Suppressor macrophage treated with lipopolysaccharide for 1 hour (primary cell): Measurements from ENCODE around the gene NOXO1.
"Not testable (repeated sequence)": the region's sequence is repeated elsewhere in the genome, so short reads cannot be mapped to it uniquely, and the experiment has no call there.

ENCODE experiments used
- DNase-seq, 3 donors: peaks; one replicate each; pipeline ENCODE4 v3.0.0-alpha.2; 2020 to 2022

NOXO1 gene

DNA sequence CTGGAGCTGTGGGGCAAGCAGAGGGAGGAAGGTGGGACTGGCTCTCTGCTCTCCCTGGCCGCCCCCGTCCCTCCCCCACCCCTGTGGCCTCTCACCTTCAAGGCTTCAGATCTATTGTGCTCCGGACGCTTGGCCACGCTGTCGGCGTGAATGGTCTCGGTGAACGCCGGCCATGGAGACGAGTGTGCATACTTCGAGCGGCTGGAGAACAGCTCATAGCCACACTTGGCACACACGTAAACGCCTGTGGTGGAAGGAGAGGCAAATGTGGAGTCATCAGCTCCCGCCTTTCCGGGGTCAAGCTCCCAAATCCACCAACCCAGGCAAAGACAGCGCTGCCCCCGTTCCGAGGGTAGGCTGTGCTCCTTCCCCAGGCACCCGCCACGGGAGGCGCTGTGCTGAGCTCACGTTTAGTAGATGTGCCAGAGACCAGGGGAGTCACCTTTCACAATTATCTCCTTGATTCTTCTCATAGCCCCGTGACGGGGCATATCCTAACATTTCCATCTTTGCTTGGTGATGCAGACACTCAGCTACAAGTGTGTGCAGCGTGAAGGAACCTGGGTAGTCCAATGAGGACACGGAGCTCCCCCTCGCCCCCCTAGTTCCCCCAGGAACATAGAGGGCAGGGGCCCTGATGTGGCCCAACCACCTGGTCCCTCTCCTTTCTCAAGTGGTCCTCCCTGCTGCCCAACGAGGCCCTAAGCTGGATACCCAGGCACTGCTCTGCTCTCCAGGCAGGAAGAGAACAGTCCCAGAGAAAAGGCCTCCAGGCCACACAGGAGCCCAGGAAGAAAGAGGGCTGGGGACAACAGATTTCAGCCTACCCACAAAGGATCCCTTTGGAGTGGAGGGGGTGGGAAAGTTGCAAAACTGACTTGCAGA is 39.9 kb downstream of the NOXO1 start:
- no peak for DNase-seq

DNA sequence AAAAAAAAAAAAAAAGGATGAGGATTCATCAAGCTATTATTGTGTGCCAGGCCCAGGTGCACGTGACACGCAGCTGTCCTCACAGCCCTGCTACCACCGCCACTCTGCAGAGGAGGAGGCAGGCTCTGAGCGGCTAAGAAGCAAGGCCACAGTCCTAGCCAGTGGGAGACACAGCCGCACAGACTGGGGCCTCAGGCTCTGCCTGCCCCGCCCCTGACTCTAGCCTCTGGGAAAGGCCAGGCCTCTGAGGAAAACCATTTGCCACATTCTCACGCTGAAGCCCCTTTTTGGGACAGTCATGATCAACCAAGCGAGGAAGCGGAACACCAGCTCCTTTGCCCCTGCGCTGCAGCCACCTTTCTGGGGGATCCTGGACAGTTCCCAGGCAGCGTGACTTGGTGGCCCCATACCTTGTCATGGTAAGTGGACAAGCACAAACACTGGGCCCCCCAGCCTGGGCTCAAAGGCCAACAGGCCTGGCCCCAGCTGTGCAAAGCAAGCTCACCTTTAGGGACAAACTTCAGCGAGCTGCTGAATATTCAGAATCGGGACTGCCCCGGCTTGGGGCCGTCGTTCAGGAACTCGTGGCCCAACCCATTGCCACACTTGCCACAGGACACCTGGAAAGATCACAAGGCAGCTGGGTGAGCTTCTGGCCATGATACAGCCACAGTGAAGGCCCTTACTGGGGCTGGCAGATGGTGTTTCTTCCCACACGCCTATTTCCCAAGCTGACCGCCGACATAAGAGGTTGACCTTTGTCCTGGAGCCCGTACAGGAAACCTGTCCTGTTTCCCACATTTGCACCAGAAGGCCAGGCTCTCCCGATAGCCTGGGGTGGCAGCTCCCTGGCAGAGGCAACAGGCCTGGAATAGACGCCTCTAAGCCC is 40.8 kb downstream of the NOXO1 start:
- DNase-seq: no peak

DNA sequence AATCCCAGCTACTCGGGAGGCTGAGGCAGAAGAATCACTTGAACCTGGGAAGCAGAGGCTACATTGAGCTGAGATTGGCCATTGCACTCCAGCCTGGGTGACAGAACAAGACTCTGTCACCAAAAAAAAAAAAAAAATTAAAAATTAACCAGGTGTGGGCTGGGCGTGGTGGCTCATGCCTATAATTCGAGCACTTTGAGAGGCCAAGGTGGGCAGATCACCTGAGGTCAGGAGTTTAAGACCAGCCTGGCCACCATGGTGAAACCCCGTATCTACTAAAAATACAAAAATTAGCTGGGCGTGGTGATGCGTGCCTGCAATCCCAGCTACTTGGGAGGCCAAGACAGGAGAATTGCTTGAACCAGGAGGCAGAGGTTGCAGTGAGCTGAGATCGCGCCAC is 41.4 kb downstream of the NOXO1 start:
- DNase-seq: not testable (repeated sequence)

DNA sequence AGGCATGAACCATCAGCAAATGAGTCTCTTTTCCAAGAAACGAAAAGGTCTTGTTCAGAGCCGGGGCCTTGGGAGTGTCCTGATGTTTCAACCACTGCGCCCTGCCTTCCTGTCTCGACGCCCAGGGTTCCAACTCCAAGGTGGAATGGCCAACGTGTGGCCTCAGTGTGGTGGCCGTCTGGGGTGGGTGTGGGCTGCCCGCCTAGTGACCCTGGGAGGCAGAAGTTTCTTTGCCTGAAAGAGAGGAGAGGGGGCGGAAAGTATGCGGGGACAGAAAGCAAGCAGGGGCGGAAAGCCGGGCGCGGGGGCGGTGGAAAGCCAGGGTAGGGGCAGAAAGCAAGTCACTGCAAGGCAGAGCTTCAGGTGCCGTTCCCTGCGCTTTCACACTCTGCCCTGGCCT is 42.4 kb downstream of the NOXO1 start:
- DNase-seq: no peak

DNA sequence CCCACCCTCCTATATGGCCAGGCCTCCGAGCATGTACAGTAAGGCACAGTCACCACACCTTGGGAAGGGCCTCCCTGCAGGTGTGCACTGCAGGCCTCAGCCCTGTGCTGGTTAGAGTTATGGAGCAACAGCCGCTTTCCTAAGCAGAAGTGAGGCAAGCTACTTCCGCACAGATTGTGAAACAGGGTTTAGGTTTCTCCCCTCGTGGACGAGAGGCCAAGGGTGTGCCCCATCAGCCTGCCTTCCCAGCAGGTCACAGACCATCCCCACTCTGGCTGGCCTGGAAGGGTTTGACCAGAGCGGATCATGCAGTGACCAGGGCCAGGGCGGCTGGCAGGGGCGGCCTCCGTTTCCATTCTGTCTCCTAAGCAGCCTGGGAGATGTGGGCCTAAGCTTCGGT is 43.0 kb downstream of the NOXO1 start:
- peak; percentile 81 to 84 (median 84) for DNase-seq

DNA sequence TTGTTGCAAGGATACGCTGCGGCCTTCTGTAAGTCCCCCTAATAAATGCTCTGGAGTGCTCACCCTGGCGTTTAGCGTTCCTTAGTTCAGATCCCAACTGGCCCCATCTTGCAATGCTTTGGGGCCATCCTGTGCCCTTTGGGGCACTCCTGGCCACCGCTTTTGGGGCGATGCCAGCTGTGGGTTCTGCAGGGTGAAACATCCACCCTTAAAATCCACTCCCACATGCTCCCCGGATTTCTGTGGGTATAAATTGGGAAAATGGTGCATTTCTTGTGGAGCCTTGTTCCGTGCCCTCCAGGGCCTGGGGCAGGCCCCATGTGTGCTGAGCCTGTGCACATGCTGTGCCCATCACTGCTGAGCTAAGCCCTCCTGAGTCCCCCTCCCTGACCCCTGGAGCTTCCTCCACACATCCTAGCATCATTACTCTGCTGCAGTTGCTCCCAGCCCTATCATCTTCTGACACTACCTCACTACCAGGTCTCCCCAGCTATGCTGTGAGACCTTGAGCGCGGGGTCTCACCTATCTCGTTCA is 44.3 kb downstream of the NOXO1 start:
- DNase-seq: no peak

DNA sequence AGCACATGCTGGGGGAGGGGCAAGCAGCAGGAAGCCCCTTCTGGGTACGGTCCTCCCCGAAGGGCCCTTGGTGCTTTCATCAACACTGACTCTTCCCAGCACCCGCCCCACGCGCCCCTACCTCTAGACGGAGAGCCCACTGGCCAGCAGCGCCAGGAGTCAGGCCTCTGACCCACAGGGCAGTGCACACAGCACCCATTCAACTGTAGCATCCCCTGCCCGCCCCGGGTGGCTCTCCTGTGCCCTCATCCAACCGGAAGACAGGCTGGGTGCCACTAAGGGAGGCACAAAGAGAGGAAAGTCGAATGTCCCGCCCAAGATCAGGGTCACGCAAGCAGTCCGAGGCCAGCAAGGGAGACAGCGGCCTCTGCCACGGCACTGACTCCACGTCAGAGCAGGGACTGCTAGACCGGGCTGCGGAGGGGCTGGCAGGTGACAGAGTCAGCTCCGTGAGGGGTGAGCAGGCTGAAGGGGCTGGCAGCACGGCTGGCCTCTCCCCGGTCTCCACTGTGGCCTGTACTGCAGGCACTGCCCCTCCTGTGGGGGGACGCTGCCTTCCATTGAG is 48.1 kb downstream of the NOXO1 start:
- DNase-seq: no peak

DNA sequence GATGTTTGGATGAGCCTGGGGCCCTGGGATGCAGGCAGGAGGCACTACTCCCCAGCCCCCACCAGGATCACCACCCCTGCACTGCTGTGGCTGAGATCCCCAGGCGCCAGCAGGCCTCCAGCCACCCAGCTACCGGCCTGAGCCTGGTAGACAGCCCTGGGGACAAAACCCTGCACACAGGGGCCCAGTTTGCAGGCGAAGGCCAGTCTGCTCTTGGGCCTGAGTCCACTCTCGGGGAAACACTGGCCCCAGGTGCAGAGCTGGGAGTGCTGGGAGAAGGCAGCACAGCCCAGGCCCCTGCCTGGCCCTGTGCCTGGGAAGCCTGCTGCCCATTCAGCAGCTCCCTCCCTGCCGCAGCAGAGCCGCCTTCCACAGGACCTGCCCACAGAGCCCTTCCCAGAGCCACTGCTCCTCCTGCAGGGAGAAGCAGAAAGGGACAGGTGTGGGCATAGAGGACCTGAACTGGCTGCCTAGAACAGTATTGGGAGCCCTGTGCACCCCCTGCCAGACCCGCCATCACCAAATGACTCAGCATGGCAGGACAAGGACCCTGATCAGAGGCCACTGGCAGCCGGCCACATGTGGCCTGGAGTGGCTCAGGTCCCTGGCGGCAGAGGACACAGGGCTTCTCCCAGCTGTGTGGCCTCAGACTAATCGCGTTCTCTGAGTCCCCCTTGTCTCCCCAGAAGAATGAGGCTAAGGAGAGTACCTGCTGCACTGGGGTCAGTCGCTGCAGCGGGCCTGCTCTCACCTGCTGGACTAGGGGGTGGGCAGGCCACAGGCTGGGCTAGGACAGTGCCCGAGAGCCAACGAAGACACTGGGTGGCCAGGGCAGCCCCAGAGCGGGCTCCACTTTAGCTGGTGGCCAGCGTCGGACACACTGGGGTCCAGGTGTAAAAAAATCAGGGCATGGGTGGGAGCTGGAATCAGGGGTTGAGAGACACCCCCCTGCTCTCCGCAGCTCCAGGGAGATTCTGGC is 48.9 kb downstream of the NOXO1 start:
- no peak for DNase-seq

DNA sequence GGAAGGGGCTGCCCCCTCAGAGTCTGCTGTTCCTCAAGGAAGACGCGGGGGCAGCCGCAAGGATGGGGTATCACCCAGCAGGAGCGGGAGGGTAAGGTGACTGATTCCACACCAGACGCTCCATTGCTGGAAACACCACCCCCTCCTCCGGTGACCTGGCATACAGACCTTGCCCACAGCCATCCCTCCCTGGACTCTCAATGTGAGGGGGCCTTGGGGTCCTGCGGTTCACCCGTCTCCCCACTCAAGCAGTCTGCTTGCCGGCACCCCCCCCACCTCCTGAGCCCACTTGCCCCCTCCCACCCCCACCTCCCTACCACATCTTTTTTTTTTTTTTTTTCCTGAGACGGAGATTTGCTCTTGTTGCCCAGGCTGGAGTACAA is 50.9 kb downstream of the NOXO1 start:
- no peak for DNase-seq

DNA sequence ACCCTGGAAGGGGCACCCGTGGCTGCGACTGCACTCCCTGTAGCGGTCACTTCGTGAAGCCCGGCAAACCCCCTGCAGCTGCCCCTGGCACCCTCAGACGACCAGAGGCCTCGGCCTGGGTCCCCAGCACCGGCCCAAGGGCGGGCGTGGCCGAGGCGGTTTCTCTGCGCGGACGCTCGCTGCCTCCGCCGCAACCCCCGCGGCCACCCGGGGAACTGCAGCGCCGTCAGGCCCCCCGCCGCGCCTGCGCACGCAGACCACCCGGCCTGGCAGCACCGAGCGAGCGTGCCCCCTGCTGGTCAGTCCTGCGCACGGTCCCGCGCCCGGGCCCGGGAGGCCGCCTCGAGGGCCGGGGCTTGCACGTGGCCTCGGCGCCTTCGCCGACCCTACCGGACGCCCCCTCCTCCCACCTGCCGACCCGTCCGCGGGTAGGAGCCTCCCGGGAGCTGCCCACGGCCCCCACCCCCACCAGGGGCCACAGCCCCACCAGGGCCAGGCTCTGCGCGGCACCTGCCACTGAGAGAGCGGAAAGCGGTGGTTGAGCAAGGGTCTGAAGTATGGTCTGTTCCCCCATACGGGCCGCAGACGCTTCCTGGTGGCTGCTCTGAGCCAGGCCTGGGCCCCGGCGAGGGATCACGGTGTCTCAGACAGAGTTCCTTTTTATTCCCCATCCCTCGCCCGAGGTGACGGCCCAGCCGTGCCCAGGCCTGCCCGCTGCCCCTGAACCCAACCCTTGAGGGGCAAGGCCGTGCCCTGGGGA is 51.5 kb downstream of the NOXO1 start:
- DNase-seq: peak; percentile 90 to 97 (median 96)

DNA sequence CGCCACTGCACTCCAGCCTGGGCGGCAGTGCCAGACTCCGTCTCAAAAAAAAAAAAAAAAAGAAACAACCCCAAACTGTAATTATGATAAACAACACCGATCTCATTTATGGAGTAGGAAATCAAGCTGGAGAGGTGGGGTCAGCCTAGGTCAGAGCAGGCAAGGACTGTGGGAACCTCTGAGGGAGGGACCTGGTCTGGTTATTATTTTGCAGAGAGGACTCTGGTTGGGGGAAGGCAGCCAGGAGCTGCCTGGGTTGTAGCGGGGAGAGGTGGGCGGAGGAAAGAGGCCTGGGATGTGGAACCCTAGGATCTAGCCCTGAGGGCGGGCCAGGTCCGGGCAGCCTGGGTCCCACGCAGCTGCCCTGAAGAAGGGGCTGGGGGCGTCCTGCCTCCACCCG is 52.2 kb downstream of the NOXO1 start:
- DNase-seq: peak; percentile 13 to 39 (median 27)
